GM23248 (cell line): ENCODE results near the gene CCDC88C. TPM values are rescaled to one million over a fixed set of nuclear protein-coding genes. Genes with fewer than 3 reads are reported as not detected.

ENCODE experiments used
- DNase-seq: peaks from one replicate; pipeline ENCODE4 v3.0.0-alpha.2; 2015
- H2AFZ ChIP-seq: fragments of 200-600 bp; sonication (generic); 2 replicates; pipeline ENCODE4 v1.6.1; 2016; ENCODE audit warnings: antibody characterized with exemption
- H3F3A ChIP-seq: fragments of 200-600 bp; sonication (generic); 2 replicates; pipeline ENCODE4 v1.6.1; 2016; ENCODE audit warnings: mild to moderate bottlenecking, antibody characterized with exemption, mixed run types; ENCODE audit not compliant: insufficient read depth
- H3K27ac ChIP-seq: fragments of 200-600 bp; sonication (generic); 2 replicates; pipeline ENCODE4 v1.5.1; 2016; ENCODE audit warnings: mild to moderate bottlenecking
- H3K27me3 ChIP-seq: fragments of 200-600 bp; sonication (generic); replicated peaks from 2 replicates; pipeline ENCODE4 v1.6.1; 2016; ENCODE audit warnings: mild to moderate bottlenecking; ENCODE audit not compliant: insufficient read depth
- H3K36me3 ChIP-seq: fragments of 200-600 bp; sonication (generic); 2 replicates; pipeline ENCODE4 v1.6.1; 2016; ENCODE audit warnings: low read depth, mild to moderate bottlenecking
- H3K4me1 ChIP-seq: fragments of 200-600 bp; sonication (generic); 2 replicates; pipeline ENCODE4 v1.6.1; 2016; ENCODE audit warnings: mild to moderate bottlenecking; ENCODE audit not compliant: insufficient read depth
- H3K4me2 ChIP-seq: fragments of 200-600 bp; sonication (generic); one replicate; pipeline ENCODE4 v1.6.1; 2016; ENCODE audit warnings: mild to moderate bottlenecking; ENCODE audit not compliant: unreplicated experiment
- H3K4me3 ChIP-seq: fragments of 200-600 bp; sonication (generic); 2 replicates; pipeline ENCODE4 v1.5.1; 2016; ENCODE audit warnings: mild to moderate bottlenecking
- H3K79me2 ChIP-seq: fragments of 200-600 bp; sonication (generic); 2 replicates; pipeline ENCODE4 v1.6.1; 2016; ENCODE audit warnings: mild to moderate bottlenecking; ENCODE audit not compliant: insufficient read depth
- H3K9ac ChIP-seq: fragments of 200-600 bp; sonication (generic); 2 replicates; pipeline ENCODE4 v1.6.1; 2016; ENCODE audit warnings: mild to moderate bottlenecking
- H3K9me2 ChIP-seq: fragments of 200-600 bp; sonication (generic); 2 replicates; pipeline ENCODE4 v1.6.1; 2016; ENCODE audit warnings: mixed run types, mild to moderate bottlenecking, moderate library complexity; ENCODE audit not compliant: insufficient read depth
- H3K9me3 ChIP-seq: fragments of 200-600 bp; sonication (generic); one replicate; pipeline ENCODE4 v1.6.1; 2017; ENCODE audit warnings: low read depth
- H4K20me1 ChIP-seq: fragments of 200-600 bp; sonication (generic); 2 replicates; pipeline ENCODE4 v1.6.0; 2016; ENCODE audit not compliant: insufficient read depth
- EZH2 ChIP-seq: fragments of 200-600 bp; sonication (generic); IDR thresholded peaks from 2 replicates; pipeline ENCODE4 v1.6.1; 2018; ENCODE audit warnings: antibody characterized with exemption, mild to moderate bottlenecking; ENCODE audit not compliant: insufficient read depth, poor library complexity, severe bottlenecking
- EZH2phosphoT487 ChIP-seq: fragments of 200-600 bp; sonication (generic); IDR thresholded peaks from 2 replicates; pipeline ENCODE4 v1.6.1; 2018; ENCODE audit warnings: antibody characterized with exemption, moderate library complexity, mild to moderate bottlenecking, low read depth; ENCODE audit not compliant: insufficient read depth
- WGBS, 2 experiments: methylation state at CpG; one replicate each; pipeline ENCODE4 v1.1.6; 2015 to 2017; ENCODE audit warnings: low lambda C conversion rate in 2 of 2, low coverage in 1 of 2; ENCODE audit errors: missing lambda C conversion rate in 2 of 2; 5-methylcytosine and 5-hydroxymethylcytosine counted together
- in situ Hi-C: fragments of 300-500 bp; cut with MboI; formaldehyde crosslinking; loops from 2 replicates; pipeline ENCODE4 v1.15.0; 2020
- polyA plus RNA-seq: library from polyadenylated mRNA; unstranded; fragments of >200 nt; fragmentation: Nextera tagmentation; extraction: Ambion mirVana; gene quantifications from 2 replicates; pipeline ENCODE4 v1.2.1, GENCODE V29; 2016
- total RNA-seq: library from RNA; depleted of rRNA; stranded (reverse); fragments of >200 nt; shearing (Covaris generic); gene quantifications from 2 replicates; pipeline ENCODE4 v1.2.3, GENCODE V29; 2014

The CCDC88C gene
- total and polyA plus RNA-seq, 2 experiments from 2014 or later, result not detected

DNA sequence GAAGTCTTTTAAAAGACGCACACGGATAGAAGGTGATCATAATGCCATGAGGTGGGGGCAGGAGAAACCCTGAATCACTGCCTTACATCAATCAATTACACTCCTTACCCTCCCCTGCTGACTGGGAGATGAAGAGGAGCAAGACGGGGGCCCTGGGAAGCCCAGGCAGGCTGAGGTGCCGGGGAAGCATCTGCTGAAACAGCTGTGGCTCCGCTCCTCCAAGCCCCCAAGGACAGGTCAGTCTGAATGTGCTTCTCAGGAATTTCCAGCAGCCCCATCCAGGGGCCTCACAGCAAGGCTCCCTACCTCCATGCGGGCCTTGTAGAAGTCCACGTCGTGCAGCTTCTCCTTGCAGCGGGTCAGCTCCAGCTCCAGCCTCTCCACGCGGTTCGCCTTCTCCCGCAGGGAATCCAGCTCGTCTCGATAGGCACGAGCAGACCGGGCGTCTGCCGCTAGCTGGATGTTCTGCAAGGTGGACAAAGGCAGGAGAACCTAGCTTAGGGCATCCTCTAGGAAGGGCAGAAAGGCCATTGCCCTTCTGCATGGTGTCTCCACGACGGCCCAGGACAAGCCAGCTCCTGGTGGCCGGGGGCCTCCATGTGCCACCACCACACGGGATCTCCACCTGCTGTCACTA lies 79.8 kb downstream of the CCDC88C start:
- Histone ChIP-seq H3K27ac (no peak overlapping the region), H3F3A (no peaks in the 10 kb centered on the region), H3K4me2 (no peak overlapping the region), H3K9me2 (no peaks in the 10 kb centered on the region), H3K4me3 (no peak overlapping the region), H3K79me2 (no peaks in the 10 kb centered on the region), H3K9ac (no peak overlapping the region), H2AFZ (no peak overlapping the region), H3K36me3 (no peaks in the 10 kb centered on the region), H3K4me1 (no peaks in the 10 kb centered on the region), H3K27me3 (peaks cover 10% of the 10 kb centered on the region), H4K20me1 (no peaks in the 10 kb centered on the region), H3K9me3 (no peaks in the 10 kb centered on the region)
- TF ChIP-seq EZH2, result no peak
- no peak for TF ChIP-seq EZH2phosphoT487
- WGBS, 2 experiments, result 74 to 82% methylated on average over 22 to 23 of the region's 23 CpGs
- DNase-seq, result no peak
- in situ Hi-C loops, result no loop called here

DNA sequence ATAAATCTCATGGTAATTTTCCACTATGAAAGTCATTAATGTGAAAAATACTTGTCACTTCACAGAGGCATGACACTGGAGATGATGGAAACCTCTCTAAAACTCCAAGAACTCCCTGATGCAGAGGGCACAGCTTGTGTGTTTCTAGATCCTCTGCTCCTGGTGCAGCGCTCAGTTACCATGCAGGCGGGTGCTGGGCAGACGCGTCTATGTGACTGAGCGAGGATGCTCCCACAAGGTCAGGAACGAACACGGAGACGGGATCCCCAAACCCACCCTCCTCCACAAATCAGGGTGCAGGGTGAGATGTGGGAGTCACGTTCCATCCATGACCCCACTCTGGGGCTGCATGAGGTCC lies 81.5 kb downstream of the CCDC88C start:
- no peaks in the 10 kb centered on the region for H3K9me3 ChIP-seq
- peaks cover 21% of the 10 kb centered on the region for H3K27me3 ChIP-seq
- H3F3A ChIP-seq, result no peaks in the 10 kb centered on the region
- DNase-seq, result no peak
- in situ Hi-C loops, result no loop called here
- no peak overlapping the region for H3K27ac ChIP-seq
- H3K4me3 ChIP-seq, result no peak overlapping the region
- no peaks in the 10 kb centered on the region for H3K79me2 ChIP-seq
- H3K36me3 ChIP-seq, result no peaks in the 10 kb centered on the region
- WGBS, 2 experiments, result 85% methylated on average over 9 of the region's 9 CpGs
- TF ChIP-seq EZH2 (no peak), EZH2phosphoT487 (no peak)
- no peaks in the 10 kb centered on the region for H3K9me2 ChIP-seq
- no peak overlapping the region for H2AFZ ChIP-seq
- H3K4me1 ChIP-seq, result no peaks in the 10 kb centered on the region
- no peaks in the 10 kb centered on the region for H4K20me1 ChIP-seq
- H3K9ac ChIP-seq, result no peak overlapping the region
- no peak overlapping the region for H3K4me2 ChIP-seq

DNA sequence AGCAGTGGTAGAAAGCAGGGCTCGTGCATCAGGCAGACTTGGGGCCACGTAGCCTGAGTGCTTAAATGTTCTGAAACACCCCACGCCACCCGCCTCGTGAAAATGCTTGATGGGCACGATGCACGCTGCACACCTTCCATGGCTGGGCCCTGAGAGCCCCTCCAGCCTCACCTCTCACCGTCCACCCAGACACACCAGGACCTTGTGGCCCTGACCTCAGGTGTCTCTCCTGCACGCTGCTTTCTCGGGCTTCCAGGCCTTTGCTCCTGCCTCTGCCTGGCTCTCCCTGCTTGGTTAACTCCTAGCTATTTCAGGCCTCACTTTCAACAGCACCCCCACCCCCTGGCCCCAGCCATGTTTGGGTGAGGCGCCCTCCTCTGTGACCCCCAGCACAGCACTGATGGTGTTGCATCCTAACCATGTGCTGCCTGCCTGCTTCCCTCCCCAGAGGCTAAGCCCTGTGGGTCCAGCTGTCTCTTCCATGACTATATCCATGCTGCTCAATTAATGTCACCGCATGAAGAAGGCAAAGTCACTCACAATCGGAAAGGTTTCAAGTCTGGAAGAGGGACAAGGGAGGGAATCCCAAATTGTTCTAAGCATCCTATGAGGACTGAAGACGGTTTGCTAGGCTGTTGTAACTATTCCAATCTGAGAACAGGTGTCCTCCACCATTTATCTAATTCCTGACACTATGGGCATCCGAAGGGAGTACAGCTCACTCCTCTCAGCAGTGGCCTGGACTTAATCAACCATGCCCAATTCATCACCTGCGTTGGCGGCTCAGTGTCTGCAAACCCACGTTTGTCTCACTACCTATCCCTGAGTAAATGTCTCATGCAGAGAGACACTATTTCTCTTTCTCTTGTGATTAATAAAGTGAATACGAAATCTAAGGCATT lies 82.2 kb downstream of the CCDC88C start:
- in situ Hi-C loops, result no loop called here
- DNase-seq, result no peak

DNA sequence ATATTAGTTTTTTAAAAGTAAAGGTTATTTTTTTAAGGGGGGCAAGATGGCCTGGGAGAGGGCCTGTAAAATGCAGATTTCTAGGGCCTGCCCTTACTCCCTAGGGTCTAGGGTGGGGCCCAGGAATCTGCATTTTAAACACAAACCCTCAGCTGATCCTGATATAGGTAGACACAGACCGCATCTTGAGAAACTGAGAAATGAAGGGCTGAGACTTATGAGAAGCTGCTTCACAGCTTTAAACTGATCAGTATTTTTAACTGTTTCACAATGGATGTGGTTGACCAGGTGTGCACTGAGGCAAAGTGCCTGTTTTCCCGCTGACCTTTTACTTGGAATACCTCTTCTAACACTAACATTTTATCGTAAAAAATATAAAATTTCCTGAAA lies 84.0 kb downstream of the CCDC88C start:
- Histone ChIP-seq H4K20me1 (no peaks in the 10 kb centered on the region), H3K9me3 (no peaks in the 10 kb centered on the region), H3K4me1 (no peaks in the 10 kb centered on the region), H2AFZ (no peak overlapping the region), H3K27me3 (peaks cover 27% of the 10 kb centered on the region), H3F3A (no peaks in the 10 kb centered on the region), H3K4me2 (no peak overlapping the region), H3K27ac (no peak overlapping the region), H3K9ac (no peak overlapping the region), H3K4me3 (no peak overlapping the region), H3K9me2 (no peaks in the 10 kb centered on the region), H3K36me3 (no peaks in the 10 kb centered on the region), H3K79me2 (no peaks in the 10 kb centered on the region)
- TF ChIP-seq EZH2, result no peak
- no peak for TF ChIP-seq EZH2phosphoT487
- in situ Hi-C loops, result no loop called here
- DNase-seq, result no peak
- WGBS, 2 experiments, result 79 to 86% methylated on average over 3 of the region's 3 CpGs

More for the DNA sequence above, 82.2 kb downstream of the CCDC88C start:
- Histone ChIP-seq H3K4me1 (no peaks in the 10 kb centered on the region), H3K9me2 (no peaks in the 10 kb centered on the region), H3F3A (no peaks in the 10 kb centered on the region), H3K27ac (no peak overlapping the region), H2AFZ (no peak overlapping the region), H3K9me3 (no peaks in the 10 kb centered on the region), H3K4me2 (no peak overlapping the region), H3K4me3 (no peak overlapping the region), H4K20me1 (no peaks in the 10 kb centered on the region), H3K36me3 (no peaks in the 10 kb centered on the region), H3K79me2 (no peaks in the 10 kb centered on the region), H3K9ac (no peak overlapping the region), H3K27me3 (peaks cover 21% of the 10 kb centered on the region)
- TF ChIP-seq EZH2phosphoT487 (no peak), EZH2 (no peak)
- 57 to 68% methylated on average over 16 to 19 of the region's 19 CpGs for WGBS, 2 experiments
